ENCODE results near the gene CACNA1C. TPM values are rescaled to one million over a fixed set of nuclear protein-coding genes. Genes with fewer than 3 reads are reported as not detected.

The CACNA1C gene
- total and polyA plus RNA-seq, 2 donors (not counting 1 experiment from before 2014, with no cell fraction given) = 0.01 to 0.02 TPM

GRCh38 chr12:2589381-2589780 lies 536.6 kb downstream of the CACNA1C start:
- H3K27me3 ChIP-seq (replicated peaks in 1 of 4; ENCODE audit: control extremely low read depth in 1 of 4, control insufficient read depth in 3 of 4, insufficient read depth in 4 of 4, low read length in 3 of 4) = peaks cover 0 to 10% (median 0%) of the 10 kb centered on the region in 4 experiments
- H4K20me1 ChIP-seq (ENCODE audit: control insufficient read depth, insufficient read depth, low read length, poor library complexity, severe bottlenecking) = no peaks in the 10 kb centered on the region
- DNase-seq = no peak
- WGBS (ENCODE audit: insufficient coverage) = 98% methylated on average over 11 of the region's 11 CpGs
- H3K27ac ChIP-seq (ENCODE audit: low read length in 2 of 2) = no peak overlapping the region
- H3K9me3 Mint-ChIP-seq (ENCODE audit: insufficient read depth) = peaks cover 10% of the 10 kb centered on the region
- no peak overlapping the region for H2AFZ ChIP-seq (ENCODE audit: insufficient read depth, low read depth, low read length, poor library complexity, severe bottlenecking)
- POLR2A ChIA-PET = no interaction called here
- H3K4me1 ChIP-seq (ENCODE audit: control insufficient read depth in 2 of 2, insufficient read depth in 2 of 2, low read length in 2 of 2) = no peaks in the 10 kb centered on the region
- CTCF ChIA-PET = no interaction called here
- no peak overlapping the region for H3K4me3 Mint-ChIP-seq
- peaks cover 0 to 4% (median 3%) of the 10 kb centered on the region in 3 donors for H3K9me3 ChIP-seq (ENCODE audit: control extremely low read depth in 1 of 3, control insufficient read depth in 2 of 3, insufficient read depth in 1 of 3, low read length in 2 of 3)
- H3K27ac Mint-ChIP-seq = no peak overlapping the region
- no peak for ATAC-seq (ENCODE audit: low read depth)
- H3K36me3 ChIP-seq (replicated peaks in 1 of 2; ENCODE audit: control extremely low read depth in 1 of 2, control insufficient read depth in 1 of 2, extremely low read depth in 1 of 2, insufficient read depth in 2 of 2, low read length in 1 of 2) = no peaks in the 10 kb centered on the region
- H3K79me2 ChIP-seq (ENCODE audit: control insufficient read depth, insufficient read depth, low read length) = no peaks in the 10 kb centered on the region
- TF ChIP-seq EZH2 (IDR thresholded peaks at IDR 0.05; ENCODE audit: borderline replicate concordance, insufficient read depth, low read depth, low read length, poor library complexity, severe bottlenecking) = no peak
- no peak for TF ChIP-seq CTCF (IDR thresholded peaks at IDR 0.05)
- no peaks in the 10 kb centered on the region for H3K4me1 Mint-ChIP-seq
- H3K9ac ChIP-seq (ENCODE audit: low read length) = no peak overlapping the region
- no peak overlapping the region for H3K4me2 ChIP-seq (replicated peaks; ENCODE audit: low read depth, low read length, poor library complexity, severe bottlenecking)
- intact Hi-C loops (cut with micrococcal nuclease) = no loop called here
- no peak overlapping the region for H3K4me3 ChIP-seq (ENCODE audit: control extremely low read depth in 1 of 5, extremely low read depth in 1 of 5, insufficient read depth in 1 of 5, low read depth in 2 of 5, low read length in 4 of 5)
- H3K27me3 Mint-ChIP-seq = peaks cover 33% of the 10 kb centered on the region

- Histone ChIP-seq H3K9me3 (ENCODE audit: control extremely low read depth in 1 of 3, control insufficient read depth in 2 of 3, insufficient read depth in 1 of 3, low read length in 2 of 3) (peaks cover 0 to 9% (median 7%) of the 10 kb centered on the region in 3 donors), H4K20me1 (ENCODE audit: control insufficient read depth, insufficient read depth, low read length, poor library complexity, severe bottlenecking) (no peaks in the 10 kb centered on the region), H3K27me3 (replicated peaks in 1 of 4; ENCODE audit: control extremely low read depth in 1 of 4, control insufficient read depth in 3 of 4, insufficient read depth in 4 of 4, low read length in 3 of 4) (peaks cover 0 to 6% (median 0%) of the 10 kb centered on the region in 4 experiments), H3K4me3 (ENCODE audit: control extremely low read depth in 1 of 5, extremely low read depth in 1 of 5, insufficient read depth in 1 of 5, low read depth in 2 of 5, low read length in 4 of 5) (no peak overlapping the region), H3K27ac (ENCODE audit: low read length in 2 of 2) (no peak overlapping the region), H3K4me2 (replicated peaks; ENCODE audit: low read depth, low read length, poor library complexity, severe bottlenecking) (no peak overlapping the region), H3K9ac (ENCODE audit: low read length) (no peak overlapping the region), H2AFZ (ENCODE audit: insufficient read depth, low read depth, low read length, poor library complexity, severe bottlenecking) (no peak overlapping the region), H3K36me3 (replicated peaks in 1 of 2; ENCODE audit: control extremely low read depth in 1 of 2, control insufficient read depth in 1 of 2, extremely low read depth in 1 of 2, insufficient read depth in 2 of 2, low read length in 1 of 2) (no peaks in the 10 kb centered on the region), H3K79me2 (ENCODE audit: control insufficient read depth, insufficient read depth, low read length) (no peaks in the 10 kb centered on the region), H3K4me1 (ENCODE audit: control insufficient read depth in 2 of 2, insufficient read depth in 2 of 2, low read length in 2 of 2) (no peaks in the 10 kb centered on the region)
- Mint-ChIP-seq H3K4me1 (no peaks in the 10 kb centered on the region), H3K27me3 (peaks cover 8% of the 10 kb centered on the region), H3K9me3 (ENCODE audit: insufficient read depth) (peaks cover 15% of the 10 kb centered on the region), H3K27ac (no peak overlapping the region), H3K4me3 (no peak overlapping the region)
- DNase-seq (no peak), ATAC-seq (ENCODE audit: low read depth) (no peak)
- POLR2A ChIA-PET = no interaction called here
- 92% methylated on average over 5 of the region's 5 CpGs for WGBS (ENCODE audit: insufficient coverage)
- CTCF ChIA-PET = no interaction called here
- intact Hi-C loops (cut with micrococcal nuclease) = no loop called here
- TF ChIP-seq CTCF (IDR thresholded peaks at IDR 0.05) = no peak
- no peak for TF ChIP-seq EZH2 (IDR thresholded peaks at IDR 0.05; ENCODE audit: borderline replicate concordance, insufficient read depth, low read depth, low read length, poor library complexity, severe bottlenecking)
Observed at GRCh38 chr12:2593045-2593444, 540.3 kb downstream of the CACNA1C start.

Data from B cell (primary cell).